Karpas-422 (cell line): ENCODE results near the gene PCSK1. TPM values are rescaled to one million over a fixed set of nuclear protein-coding genes. Genes with fewer than 3 reads are reported as not detected.

Source experiments
- DNase-seq: peaks from one replicate; pipeline ENCODE4 v3.0.0-alpha.2; 2015
- H2AFZ ChIP-seq: fragments of 200-600 bp; sonication (generic); 2 replicates; pipeline ENCODE4 v1.6.1; 2014; ENCODE audit warnings: antibody characterized with exemption, low read length, mixed read lengths
- H3K27ac ChIP-seq: fragments of 200-600 bp; sonication (generic); 2 replicates; pipeline ENCODE4 v1.5.1; 2014; ENCODE audit warnings: mild to moderate bottlenecking, low read length, moderate library complexity
- H3K27me3 ChIP-seq: fragments of 200-600 bp; sonication (generic); 2 replicates; pipeline ENCODE4 v1.6.1; 2014; ENCODE audit warnings: low read length, mixed read lengths
- H3K36me3 ChIP-seq: fragments of 200-600 bp; sonication (generic); 2 replicates; pipeline ENCODE4 v1.6.1; 2014; ENCODE audit warnings: low read length, mixed read lengths; ENCODE audit not compliant: insufficient read depth
- H3K4me1 ChIP-seq: fragments of 200-600 bp; sonication (generic); 2 replicates; pipeline ENCODE4 v1.6.1; 2014; ENCODE audit warnings: mild to moderate bottlenecking, low read length, mixed read lengths
- H3K4me2 ChIP-seq: fragments of 200-600 bp; sonication (generic); 2 replicates; pipeline ENCODE4 v1.6.1; 2014; ENCODE audit warnings: low read length, low read depth, mild to moderate bottlenecking; ENCODE audit not compliant: poor library complexity, severe bottlenecking
- H3K4me3 ChIP-seq: fragments of 200-600 bp; sonication (generic); 2 replicates; pipeline ENCODE4 v1.5.1; 2014; ENCODE audit warnings: mild to moderate bottlenecking, antibody characterized with exemption, low read length, mixed read lengths
- H3K79me2 ChIP-seq: fragments of 200-600 bp; sonication (generic); 2 replicates; pipeline ENCODE4 v1.6.1; 2014; ENCODE audit warnings: mild to moderate bottlenecking, low read length, mixed read lengths
- H3K9ac ChIP-seq: fragments of 200-600 bp; sonication (generic); 2 replicates; pipeline ENCODE4 v1.6.0; 2014; ENCODE audit warnings: low read length
- H3K9me2 ChIP-seq: fragments of 200-600 bp; sonication (generic), shearing (Covaris generic); replicated peaks from 2 replicates; pipeline ENCODE4 v1.6.0; 2014; ENCODE audit warnings: mild to moderate bottlenecking, low read length, moderate library complexity; ENCODE audit not compliant: insufficient read depth
- H3K9me3 ChIP-seq: fragments of 300-700, 200-600 bp; sonication (generic); 2 replicates; pipeline ENCODE4 v1.6.1; 2014; ENCODE audit warnings: low read length, mixed read lengths
- H4K20me1 ChIP-seq: fragments of 200-600 bp; sonication (generic); 2 replicates; pipeline ENCODE4 v1.6.1; 2014; ENCODE audit warnings: mild to moderate bottlenecking, antibody characterized with exemption, low read length, low read depth; ENCODE audit not compliant: insufficient read depth
- total RNA-seq: library from RNA; depleted of rRNA; stranded (reverse); fragments of >200 nt; shearing (Covaris generic); gene quantifications from 2 replicates; pipeline ENCODE4 v1.2.3, GENCODE V29; 2014; ENCODE audit warnings: low replicate concordance; rRNA removed

PCSK1 gene
- total RNA-seq, 1 experiment from 2014 or later: not detected

DNA sequence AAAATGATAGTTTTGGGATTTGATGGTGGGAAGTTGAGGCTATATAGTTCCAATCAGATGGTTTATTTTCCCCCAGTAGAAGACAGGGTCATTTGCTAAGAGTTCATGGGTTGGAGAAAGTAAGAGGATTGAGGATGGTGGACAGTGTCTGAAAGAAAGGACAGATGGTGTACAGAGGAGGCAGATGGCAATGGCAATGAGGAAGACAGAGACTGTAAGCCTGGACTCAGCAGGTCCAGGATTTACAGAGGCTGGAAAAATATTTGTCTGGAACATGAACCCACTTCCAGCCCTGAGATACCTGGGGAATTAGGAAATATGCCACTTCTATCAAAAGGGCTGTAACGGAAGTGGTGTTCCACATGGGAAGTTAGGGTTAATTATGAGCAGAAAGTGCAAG is 84.5 kb downstream of the PCSK1 start:
- Histone ChIP-seq H3K36me3 (no peaks in the 10 kb centered on the region), H2AFZ (no peak overlapping the region), H3K9me3 (no peaks in the 10 kb centered on the region), H3K27me3 (no peaks in the 10 kb centered on the region), H3K4me3 (no peak overlapping the region), H3K9me2 (no peaks in the 10 kb centered on the region), H4K20me1 (no peaks in the 10 kb centered on the region), H3K27ac (no peak overlapping the region), H3K4me2 (no peak overlapping the region), H3K9ac (no peak overlapping the region), H3K4me1 (no peaks in the 10 kb centered on the region), H3K79me2 (no peaks in the 10 kb centered on the region)
- DNase-seq: no peak

DNA sequence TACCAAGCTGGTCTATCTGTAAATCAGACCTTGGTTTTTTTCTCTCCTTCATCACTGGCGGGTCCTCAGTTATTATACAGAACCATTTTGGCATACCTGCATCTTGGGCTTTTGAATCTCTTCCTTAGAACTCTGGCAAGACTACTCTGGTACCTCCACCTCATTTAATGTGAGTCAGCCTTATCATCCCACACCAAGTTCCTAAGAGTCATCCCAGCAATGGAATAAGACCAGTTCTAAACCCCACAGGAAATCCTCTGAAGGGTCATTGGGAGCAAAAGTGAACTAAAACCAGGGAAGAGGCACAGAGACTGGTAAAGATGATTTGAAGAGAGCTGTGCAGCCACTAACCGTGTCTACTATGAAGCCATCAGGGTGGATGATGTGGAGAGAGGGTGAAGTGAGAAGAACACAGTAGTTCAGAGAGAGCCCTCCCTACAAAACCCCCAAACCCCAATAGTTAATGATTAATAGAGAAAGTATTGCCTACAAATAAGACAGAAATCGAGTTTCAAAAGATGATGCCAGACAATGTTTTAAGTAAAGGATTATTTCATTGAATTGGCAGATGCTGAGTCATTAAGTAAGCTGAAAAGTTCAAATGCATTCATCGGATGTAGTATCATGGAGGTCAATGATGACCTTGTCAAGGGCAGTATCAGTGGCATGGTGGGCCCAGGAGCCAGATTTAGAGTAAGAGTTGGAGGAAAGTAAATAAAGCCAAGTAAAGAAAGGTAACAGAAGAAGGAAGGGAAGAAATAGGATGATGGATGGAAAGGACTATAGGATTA is 85.4 kb downstream of the PCSK1 start:
- Histone ChIP-seq H4K20me1 (no peaks in the 10 kb centered on the region), H3K79me2 (no peaks in the 10 kb centered on the region), H3K9ac (no peak overlapping the region), H3K36me3 (no peaks in the 10 kb centered on the region), H3K4me3 (no peak overlapping the region), H3K4me2 (no peak overlapping the region), H3K9me2 (no peaks in the 10 kb centered on the region), H3K9me3 (no peaks in the 10 kb centered on the region), H3K27ac (no peak overlapping the region), H2AFZ (no peak overlapping the region), H3K4me1 (no peaks in the 10 kb centered on the region), H3K27me3 (no peaks in the 10 kb centered on the region)
- DNase-seq: no peak

DNA sequence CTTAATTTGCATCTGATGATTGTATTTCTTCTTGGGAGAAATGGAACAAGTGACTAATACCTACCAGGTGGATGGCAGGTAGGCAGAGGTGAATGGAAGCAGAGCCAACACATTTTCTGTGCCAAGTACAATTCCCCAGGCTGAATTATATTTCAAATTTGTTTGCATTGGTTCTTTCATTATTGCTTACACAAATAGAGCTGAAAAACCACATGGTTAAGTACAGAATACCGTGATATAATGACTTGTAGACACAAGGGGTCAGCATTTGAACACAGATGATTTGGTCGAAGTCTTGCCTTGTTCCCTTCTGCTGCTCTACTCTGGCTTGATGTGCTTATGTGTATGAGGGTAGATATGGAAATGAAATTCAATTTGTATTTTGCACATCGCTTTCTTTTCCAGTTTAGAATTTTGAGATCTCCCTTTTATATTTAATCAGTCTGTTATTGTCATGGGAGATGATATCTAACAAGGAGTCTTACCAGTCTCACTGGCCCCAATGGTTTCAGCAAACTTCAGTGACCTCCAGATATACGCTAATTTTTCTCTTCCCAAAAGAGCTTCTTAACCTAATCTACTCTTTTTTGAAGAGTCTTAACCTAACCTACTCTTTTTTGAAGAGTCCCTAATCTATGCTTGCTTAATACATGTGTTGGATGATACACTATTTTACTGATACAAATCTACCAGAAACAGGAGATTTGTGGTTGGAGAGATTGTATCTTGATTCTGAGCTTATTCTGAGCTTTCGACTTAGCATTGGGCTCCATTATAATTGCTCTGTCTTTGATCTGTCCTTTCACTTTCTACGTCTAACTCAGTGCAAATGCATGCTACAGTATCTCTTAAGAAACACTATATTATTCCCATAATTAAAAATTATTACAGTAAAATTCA is 88.1 kb downstream of the PCSK1 start:
- Histone ChIP-seq H3K27me3 (no peaks in the 10 kb centered on the region), H4K20me1 (no peaks in the 10 kb centered on the region), H3K79me2 (no peaks in the 10 kb centered on the region), H3K9ac (no peak overlapping the region), H3K4me1 (no peaks in the 10 kb centered on the region), H3K9me3 (no peaks in the 10 kb centered on the region), H2AFZ (no peak overlapping the region), H3K9me2 (no peaks in the 10 kb centered on the region), H3K4me2 (no peak overlapping the region), H3K4me3 (no peak overlapping the region), H3K27ac (no peak overlapping the region), H3K36me3 (no peaks in the 10 kb centered on the region)
- DNase-seq: peak; percentile 74

DNA sequence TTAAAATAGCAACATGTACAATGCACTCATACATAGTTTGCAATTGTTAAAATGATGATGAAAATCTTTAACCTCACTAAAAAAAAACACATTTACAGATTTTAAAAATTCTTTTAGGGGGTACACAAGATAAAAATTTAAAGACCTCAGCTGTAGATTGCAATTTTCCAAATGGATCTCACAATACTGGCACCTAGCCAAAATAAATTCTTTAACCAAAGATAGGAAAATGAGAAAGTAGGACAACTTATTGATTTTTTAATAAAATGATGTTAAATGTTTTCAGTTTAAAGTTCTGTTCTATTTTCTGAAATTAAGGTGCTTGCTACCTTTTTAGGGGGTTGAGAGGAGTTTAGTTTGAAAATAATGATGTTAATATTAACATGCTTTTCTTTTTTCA is 90.0 kb downstream of the PCSK1 start:
- Histone ChIP-seq H2AFZ (no peak overlapping the region), H3K9ac (no peak overlapping the region), H3K36me3 (no peaks in the 10 kb centered on the region), H3K9me3 (no peaks in the 10 kb centered on the region), H3K79me2 (no peaks in the 10 kb centered on the region), H3K4me1 (no peaks in the 10 kb centered on the region), H3K9me2 (no peaks in the 10 kb centered on the region), H3K4me2 (no peak overlapping the region), H3K4me3 (no peak overlapping the region), H3K27me3 (no peaks in the 10 kb centered on the region), H4K20me1 (no peaks in the 10 kb centered on the region), H3K27ac (no peak overlapping the region)
- no peak for DNase-seq

DNA sequence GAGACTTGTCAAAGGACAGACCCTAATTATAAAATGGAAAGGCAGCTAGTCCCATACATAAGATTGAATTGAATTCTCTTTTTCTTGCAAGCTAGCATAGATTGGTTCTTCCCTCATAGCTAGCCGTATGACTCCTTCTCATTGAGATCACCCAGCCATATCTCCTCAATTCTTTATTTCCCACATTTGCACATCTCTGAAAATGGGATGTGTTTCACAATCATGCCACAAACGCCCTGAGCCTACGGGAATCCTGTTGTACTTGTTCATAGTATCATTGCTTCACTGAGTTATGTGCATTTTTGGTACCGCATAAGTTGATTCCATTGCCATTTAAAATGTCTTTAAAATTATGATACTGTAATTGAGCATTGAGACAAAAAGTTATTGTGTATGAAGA is 90.5 kb downstream of the PCSK1 start:
- Histone ChIP-seq H3K27me3 (no peaks in the 10 kb centered on the region), H3K79me2 (no peaks in the 10 kb centered on the region), H3K9ac (no peak overlapping the region), H3K4me2 (no peak overlapping the region), H3K27ac (no peak overlapping the region), H3K9me2 (no peaks in the 10 kb centered on the region), H3K36me3 (no peaks in the 10 kb centered on the region), H3K4me3 (no peak overlapping the region), H3K4me1 (no peaks in the 10 kb centered on the region), H3K9me3 (no peaks in the 10 kb centered on the region), H4K20me1 (no peaks in the 10 kb centered on the region), H2AFZ (no peak overlapping the region)
- no peak for DNase-seq

Other genes starting within 250 kb of the PCSK1 start
- 51.3 and 68.2 TPM in 2 replicates for gene CAST, start 229.1 kb upstream of the PCSK1 start, total RNA-seq